WTC11 (cell line): Measurements from ENCODE around the gene RHOA. TPM values are rescaled to one million over a fixed set of nuclear protein-coding genes. Genes with fewer than 3 reads are reported as not detected.
"Not testable (repeated sequence)": the region's sequence is repeated elsewhere in the genome, so short reads cannot be mapped to it uniquely, and the experiment has no call there.

Experiments used
- ATAC-seq: fragments of 200-7000 bp; cut with Tn5 transposase; 2 replicates; pipeline ENCODE4 v1.10.0; 2021; ENCODE audit warnings: mild to moderate bottlenecking, moderate library complexity
- CTCF ChIA-PET: fragments of 300-600 bp; sonication (Branson Sonifier 250); formaldehyde crosslinking; loops from one replicate; lab custom pipeline; 2021; ENCODE audit warnings: antibody characterized with exemption; lab: Charles Lee
- POLR2A ChIA-PET: fragments of 350-600 bp; sonication (Branson Sonifier 250); formaldehyde crosslinking; loops from one replicate; lab custom pipeline; 2021; ENCODE audit warnings: antibody characterized with exemption; lab: Charles Lee
- DNase-seq: peaks from one replicate; pipeline ENCODE4 v3.0.0; 2021; ENCODE audit warnings: low spot score
- H3K27ac Mint-ChIP-seq: 2 replicates; pipeline ENCODE4 v1.8.0; 2021; ENCODE audit warnings: mixed read lengths
- H3K27me3 Mint-ChIP-seq: 2 replicates; pipeline ENCODE4 v1.8.0; 2021; ENCODE audit warnings: low read depth, mild to moderate bottlenecking, moderate library complexity, mixed read lengths
- H3K36me3 Mint-ChIP-seq: 2 replicates; pipeline ENCODE4 v1.8.0; 2021; ENCODE audit warnings: mixed read lengths
- H3K4me1 Mint-ChIP-seq: 2 replicates; pipeline ENCODE4 v1.8.0; 2022; ENCODE audit warnings: mixed read lengths
- H3K4me3 Mint-ChIP-seq: 2 replicates; pipeline ENCODE4 v1.8.0; 2021; ENCODE audit warnings: mild to moderate bottlenecking, moderate library complexity, mixed read lengths
- H3K9me3 Mint-ChIP-seq: 2 replicates; pipeline ENCODE4 v1.8.0; 2021; ENCODE audit warnings: mixed read lengths
- ETV6 ChIP-seq: sonication (generic); formaldehyde crosslinking; IDR thresholded peaks from 2 replicates; pipeline ENCODE4 v1.8.1; 2022; ENCODE audit warnings: mild to moderate bottlenecking, missing genetic modification reagents
- JAZF1 ChIP-seq: fragments of 250-450 bp; sonication (Bioruptor Pico); IDR thresholded peaks from 2 replicates; pipeline ENCODE4 v1.9.0; 2021; ENCODE audit warnings: moderate library complexity, mild to moderate bottlenecking, inconsistent platforms
- NFATC4 ChIP-seq: fragments of 250-450 bp; sonication (Bioruptor Pico); IDR thresholded peaks from 2 replicates; pipeline ENCODE4 v1.9.0; 2021; ENCODE audit warnings: mild to moderate bottlenecking
- RELA ChIP-seq: sonication (generic); formaldehyde crosslinking; IDR thresholded peaks from 2 replicates; pipeline ENCODE4 v1.8.1; 2022; ENCODE audit warnings: missing genetic modification reagents, mild to moderate bottlenecking, borderline replicate concordance
- SMAD4 ChIP-seq: sonication (generic); formaldehyde crosslinking; IDR thresholded peaks from 2 replicates; pipeline ENCODE4 v1.8.0; 2022; ENCODE audit warnings: mild to moderate bottlenecking, missing genetic modification reagents
- SP1 ChIP-seq: sonication (generic); formaldehyde crosslinking; conservative IDR thresholded peaks from 2 replicates; pipeline ENCODE4 v1.8.1; 2022; ENCODE audit warnings: missing genetic modification reagents
- TEAD4 ChIP-seq: sonication (generic); formaldehyde crosslinking; IDR thresholded peaks from 2 replicates; pipeline ENCODE4 v1.8.0; 2022; ENCODE audit warnings: mild to moderate bottlenecking, missing genetic modification reagents
- ZNF121 ChIP-seq: sonication (generic); formaldehyde crosslinking; IDR thresholded peaks from 2 replicates; pipeline ENCODE4 v1.8.0; 2023; ENCODE audit warnings: missing genetic modification reagents
- total RNA-seq: library from RNA; stranded (reverse); gene quantifications from 3 replicates; pipeline ENCODE4 v1.2.3, GENCODE V29; 2021
- TF ChIP-seq, protein P1 (sequence below): fragments of 250-450 bp; sonication (Bioruptor Pico); conservative IDR thresholded peaks from 2 replicates; pipeline ENCODE4 v1.9.0; 2021; ENCODE audit warnings: mild to moderate bottlenecking
- TF ChIP-seq, protein P2 (sequence below): sonication (generic); formaldehyde crosslinking; IDR thresholded peaks from 2 replicates; pipeline ENCODE4 v1.8.0; 2022; ENCODE audit warnings: missing genetic modification reagents
- TF ChIP-seq, protein P3 (sequence below): sonication (generic); formaldehyde crosslinking; IDR thresholded peaks from 2 replicates; pipeline ENCODE4 v1.8.1; 2023; ENCODE audit warnings: mild to moderate bottlenecking, missing genetic modification reagents, moderate library complexity
- TF ChIP-seq, protein P4 (sequence below): sonication (generic); formaldehyde crosslinking; IDR thresholded peaks from 2 replicates; pipeline ENCODE4 v1.8.1; 2023; ENCODE audit warnings: mild to moderate bottlenecking, missing genetic modification reagents, borderline replicate concordance
- TF ChIP-seq, protein P5 (sequence below): fragments of 250-450 bp; sonication (Bioruptor Pico); IDR thresholded peaks from 2 replicates; pipeline ENCODE4 v1.9.0; 2021; ENCODE audit warnings: mild to moderate bottlenecking
- TF ChIP-seq, protein P6 (sequence below): fragments of 250-450 bp; sonication (Bioruptor Pico); IDR thresholded peaks from 2 replicates; pipeline ENCODE4 v1.8.0; 2021; ENCODE audit warnings: mild to moderate bottlenecking

The RHOA gene
- total RNA-seq, 1 experiment from 2014 or later = 367 TPM

DNA sequence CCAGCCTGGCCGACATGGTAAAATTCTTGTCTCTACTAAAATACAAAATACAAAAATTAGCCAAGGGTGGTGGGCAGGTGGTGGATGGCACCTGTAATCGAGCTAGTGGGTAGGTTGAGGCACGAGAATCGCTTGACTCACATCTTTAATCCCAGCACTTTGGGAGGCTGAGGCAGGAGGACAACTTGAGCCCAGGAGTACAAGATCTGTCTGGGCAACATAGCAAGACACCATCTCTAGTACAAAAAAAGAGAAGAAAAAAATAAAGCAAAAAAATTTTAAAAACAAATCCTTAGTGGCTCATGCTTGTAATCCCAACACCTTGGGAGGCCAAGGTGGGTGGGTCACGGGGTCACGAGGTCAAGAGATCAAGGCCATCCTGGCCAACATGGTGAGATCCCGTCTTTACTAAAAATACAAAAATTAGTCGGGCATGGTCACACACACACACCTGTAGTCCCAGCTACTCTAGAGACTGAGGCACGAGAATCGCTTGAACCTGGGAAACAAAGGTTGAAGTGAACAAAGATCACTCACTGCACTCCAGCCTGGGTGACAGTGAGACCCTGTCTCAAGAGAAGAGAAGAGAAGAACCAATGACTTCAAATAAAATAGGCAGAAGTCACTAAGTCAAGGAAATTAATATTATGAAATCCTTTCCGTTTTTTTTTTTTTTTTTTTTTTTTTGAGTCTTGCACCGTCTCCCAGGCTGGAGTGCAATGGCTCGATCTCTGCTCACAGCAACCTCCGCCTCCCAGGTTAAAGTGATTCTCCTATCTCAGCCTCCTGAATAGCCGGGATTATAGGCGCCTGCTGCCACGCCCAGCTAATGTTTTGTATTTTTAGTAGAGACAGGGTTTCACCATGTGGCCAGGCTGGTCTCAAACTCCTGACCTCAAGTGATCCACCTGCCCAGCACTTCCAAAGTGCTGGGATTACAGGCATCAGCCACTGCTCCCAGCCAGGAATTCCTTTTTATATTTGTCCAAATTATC, 4.9 kb downstream of the RHOA start:
- Mint-ChIP-seq H3K36me3 (peaks cover 16% of the 10 kb centered on the region; the same call in 1 of the 2 replicates), H3K4me3 (no peak overlapping the region), H3K9me3 (no peaks in the 10 kb centered on the region), H3K4me1 (peaks cover 40% of the 10 kb centered on the region), H3K27ac (peak overlapping the region; percentile 18; the same call in 1 of the 2 replicates), H3K27me3 (no peaks in the 10 kb centered on the region)
- TF ChIP-seq, protein P1, sequence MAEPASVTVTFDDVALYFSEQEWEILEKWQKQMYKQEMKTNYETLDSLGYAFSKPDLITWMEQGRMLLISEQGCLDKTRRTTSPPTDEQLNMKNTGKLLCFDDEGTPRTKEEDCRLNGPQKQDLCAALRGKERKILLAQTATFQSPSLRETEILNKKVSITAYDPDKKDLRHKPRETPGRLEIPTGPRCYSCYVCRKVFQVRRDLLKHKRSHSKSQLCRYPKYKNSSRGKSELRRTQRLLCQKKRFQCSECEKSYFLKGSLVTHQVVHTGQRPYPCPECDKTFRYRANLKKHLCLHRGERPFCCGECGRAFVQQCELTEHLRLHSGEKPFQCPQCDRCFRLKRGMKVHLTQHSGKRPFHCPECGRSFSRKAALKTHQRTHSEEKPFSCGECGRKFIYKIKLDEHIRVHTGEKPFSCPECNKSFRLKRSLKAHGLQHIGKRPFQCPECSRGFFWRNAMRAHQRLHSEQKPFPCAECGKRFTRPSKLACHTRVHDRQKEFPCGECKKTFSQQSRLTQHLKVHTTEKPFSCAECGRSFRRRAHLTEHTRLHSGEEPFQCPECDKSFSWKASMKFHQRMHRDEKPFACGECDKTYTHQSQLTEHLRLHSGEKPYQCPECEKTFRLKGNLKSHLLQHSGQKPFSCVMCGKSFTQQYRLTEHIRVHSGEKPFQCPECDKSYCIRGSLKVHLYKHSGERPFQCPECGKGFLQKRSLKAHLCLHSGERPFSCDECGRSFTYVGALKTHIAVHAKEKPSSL (CRISPR knock-in tag) = no peak
- no peak for TF ChIP-seq SMAD4 (CRISPR knock-in tag)
- TF ChIP-seq JAZF1 (CRISPR knock-in tag) = no peak
- no peak for TF ChIP-seq RELA (CRISPR knock-in tag)
- no peak for TF ChIP-seq ETV6 (CRISPR knock-in tag)
- TF ChIP-seq, protein P2, sequence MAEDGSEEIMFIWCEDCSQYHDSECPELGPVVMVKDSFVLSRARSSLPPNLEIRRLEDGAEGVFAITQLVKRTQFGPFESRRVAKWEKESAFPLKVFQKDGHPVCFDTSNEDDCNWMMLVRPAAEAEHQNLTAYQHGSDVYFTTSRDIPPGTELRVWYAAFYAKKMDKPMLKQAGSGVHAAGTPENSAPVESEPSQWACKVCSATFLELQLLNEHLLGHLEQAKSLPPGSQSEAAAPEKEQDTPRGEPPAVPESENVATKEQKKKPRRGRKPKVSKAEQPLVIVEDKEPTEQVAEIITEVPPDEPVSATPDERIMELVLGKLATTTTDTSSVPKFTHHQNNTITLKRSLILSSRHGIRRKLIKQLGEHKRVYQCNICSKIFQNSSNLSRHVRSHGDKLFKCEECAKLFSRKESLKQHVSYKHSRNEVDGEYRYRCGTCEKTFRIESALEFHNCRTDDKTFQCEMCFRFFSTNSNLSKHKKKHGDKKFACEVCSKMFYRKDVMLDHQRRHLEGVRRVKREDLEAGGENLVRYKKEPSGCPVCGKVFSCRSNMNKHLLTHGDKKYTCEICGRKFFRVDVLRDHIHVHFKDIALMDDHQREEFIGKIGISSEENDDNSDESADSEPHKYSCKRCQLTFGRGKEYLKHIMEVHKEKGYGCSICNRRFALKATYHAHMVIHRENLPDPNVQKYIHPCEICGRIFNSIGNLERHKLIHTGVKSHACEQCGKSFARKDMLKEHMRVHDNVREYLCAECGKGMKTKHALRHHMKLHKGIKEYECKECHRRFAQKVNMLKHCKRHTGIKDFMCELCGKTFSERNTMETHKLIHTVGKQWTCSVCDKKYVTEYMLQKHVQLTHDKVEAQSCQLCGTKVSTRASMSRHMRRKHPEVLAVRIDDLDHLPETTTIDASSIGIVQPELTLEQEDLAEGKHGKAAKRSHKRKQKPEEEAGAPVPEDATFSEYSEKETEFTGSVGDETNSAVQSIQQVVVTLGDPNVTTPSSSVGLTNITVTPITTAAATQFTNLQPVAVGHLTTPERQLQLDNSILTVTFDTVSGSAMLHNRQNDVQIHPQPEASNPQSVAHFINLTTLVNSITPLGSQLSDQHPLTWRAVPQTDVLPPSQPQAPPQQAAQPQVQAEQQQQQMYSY (CRISPR knock-in tag) = no peak
- TF ChIP-seq ZNF121 (CRISPR knock-in tag) = peak; percentile 82; the same call in 1 of the 2 replicates
- TF ChIP-seq, protein P3, sequence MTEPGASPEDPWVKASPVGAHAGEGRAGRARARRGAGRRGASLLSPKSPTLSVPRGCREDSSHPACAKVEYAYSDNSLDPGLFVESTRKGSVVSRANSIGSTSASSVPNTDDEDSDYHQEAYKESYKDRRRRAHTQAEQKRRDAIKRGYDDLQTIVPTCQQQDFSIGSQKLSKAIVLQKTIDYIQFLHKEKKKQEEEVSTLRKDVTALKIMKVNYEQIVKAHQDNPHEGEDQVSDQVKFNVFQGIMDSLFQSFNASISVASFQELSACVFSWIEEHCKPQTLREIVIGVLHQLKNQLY (CRISPR knock-in tag) = no peak
- TF ChIP-seq NFATC4 (CRISPR knock-in tag) = no peak
- ChIA-PET CTCF (no interaction called here), POLR2A (no interaction called here)
- no peak for ATAC-seq
- DNase-seq = no peak

DNA sequence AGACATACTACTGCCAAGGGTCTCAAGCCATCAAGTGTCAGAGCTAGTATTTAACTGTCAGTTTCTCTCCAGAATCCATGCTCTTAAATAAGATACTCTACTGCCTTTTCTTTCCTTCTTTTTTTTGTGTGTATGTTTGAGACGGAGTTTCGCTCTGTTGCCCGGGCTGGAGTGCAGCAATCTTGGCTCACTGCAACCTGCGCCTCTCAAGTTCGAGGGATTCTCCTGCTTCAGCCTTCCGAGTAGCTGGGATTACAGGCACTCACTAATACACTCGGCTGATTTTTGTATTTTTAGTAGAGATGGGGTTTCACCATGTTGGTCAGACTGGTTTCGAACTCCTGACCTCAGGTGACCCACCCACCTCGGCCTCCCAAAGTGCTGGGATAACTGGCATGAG, 6.2 kb downstream of the RHOA start:
- peak overlapping the region; percentile 92 for H3K27ac Mint-ChIP-seq
- not testable (repeated sequence) for DNase-seq, H3K9me3 Mint-ChIP-seq, H3K27me3 Mint-ChIP-seq, ATAC-seq, H3K4me3 Mint-ChIP-seq
- peaks cover 20% of the 10 kb centered on the region; the same call in 1 of the 2 replicates for H3K36me3 Mint-ChIP-seq
- ChIA-PET CTCF (interaction anchor here (1.2 kb wide), 1 partner anchor 134 kb away, joined by 5 read pairs; no protein-coding TSS in a partner anchor), POLR2A (interaction anchor here (0.6 to 0.7 kb wide), 2 partner anchors 10 to 61 kb away, joined by 3 to 5 read pairs; no protein-coding TSS in a partner anchor)
- peaks cover 40% of the 10 kb centered on the region for H3K4me1 Mint-ChIP-seq

DNA sequence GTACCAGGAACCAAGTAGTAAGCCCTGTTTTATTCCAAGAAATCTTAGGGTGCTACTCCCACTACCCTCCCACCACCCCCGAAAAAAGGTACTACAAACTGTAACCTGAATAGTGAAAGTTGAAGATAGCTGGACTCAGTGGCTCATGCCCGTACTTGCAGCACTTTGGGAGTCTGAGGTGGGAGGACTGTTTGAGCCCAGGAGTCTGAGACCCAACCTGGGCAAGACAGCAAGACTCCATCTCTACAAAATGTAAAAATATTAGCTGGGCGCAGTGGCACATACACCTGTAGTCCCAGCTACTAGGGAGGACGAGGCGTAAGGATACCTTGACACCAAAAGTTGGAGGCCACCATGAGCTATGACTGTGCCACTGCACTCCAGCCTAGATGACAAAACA, 7.9 kb downstream of the RHOA start:
- H3K36me3 Mint-ChIP-seq = peaks cover 24% of the 10 kb centered on the region; the same call in 1 of the 2 replicates
- CTCF ChIA-PET = interaction anchor here (0.6 to 1.0 kb wide), 3 partner anchors 28 to 64 kb away, joined by 3 read pairs; no protein-coding TSS in a partner anchor
- no peaks in the 10 kb centered on the region for H3K27me3 Mint-ChIP-seq
- ATAC-seq = no peak
- TF ChIP-seq, protein P4, sequence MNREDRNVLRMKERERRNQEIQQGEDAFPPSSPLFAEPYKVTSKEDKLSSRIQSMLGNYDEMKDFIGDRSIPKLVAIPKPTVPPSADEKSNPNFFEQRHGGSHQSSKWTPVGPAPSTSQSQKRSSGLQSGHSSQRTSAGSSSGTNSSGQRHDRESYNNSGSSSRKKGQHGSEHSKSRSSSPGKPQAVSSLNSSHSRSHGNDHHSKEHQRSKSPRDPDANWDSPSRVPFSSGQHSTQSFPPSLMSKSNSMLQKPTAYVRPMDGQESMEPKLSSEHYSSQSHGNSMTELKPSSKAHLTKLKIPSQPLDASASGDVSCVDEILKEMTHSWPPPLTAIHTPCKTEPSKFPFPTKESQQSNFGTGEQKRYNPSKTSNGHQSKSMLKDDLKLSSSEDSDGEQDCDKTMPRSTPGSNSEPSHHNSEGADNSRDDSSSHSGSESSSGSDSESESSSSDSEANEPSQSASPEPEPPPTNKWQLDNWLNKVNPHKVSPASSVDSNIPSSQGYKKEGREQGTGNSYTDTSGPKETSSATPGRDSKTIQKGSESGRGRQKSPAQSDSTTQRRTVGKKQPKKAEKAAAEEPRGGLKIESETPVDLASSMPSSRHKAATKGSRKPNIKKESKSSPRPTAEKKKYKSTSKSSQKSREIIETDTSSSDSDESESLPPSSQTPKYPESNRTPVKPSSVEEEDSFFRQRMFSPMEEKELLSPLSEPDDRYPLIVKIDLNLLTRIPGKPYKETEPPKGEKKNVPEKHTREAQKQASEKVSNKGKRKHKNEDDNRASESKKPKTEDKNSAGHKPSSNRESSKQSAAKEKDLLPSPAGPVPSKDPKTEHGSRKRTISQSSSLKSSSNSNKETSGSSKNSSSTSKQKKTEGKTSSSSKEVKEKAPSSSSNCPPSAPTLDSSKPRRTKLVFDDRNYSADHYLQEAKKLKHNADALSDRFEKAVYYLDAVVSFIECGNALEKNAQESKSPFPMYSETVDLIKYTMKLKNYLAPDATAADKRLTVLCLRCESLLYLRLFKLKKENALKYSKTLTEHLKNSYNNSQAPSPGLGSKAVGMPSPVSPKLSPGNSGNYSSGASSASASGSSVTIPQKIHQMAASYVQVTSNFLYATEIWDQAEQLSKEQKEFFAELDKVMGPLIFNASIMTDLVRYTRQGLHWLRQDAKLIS (CRISPR knock-in tag) = no peak
- TF ChIP-seq, protein P5, sequence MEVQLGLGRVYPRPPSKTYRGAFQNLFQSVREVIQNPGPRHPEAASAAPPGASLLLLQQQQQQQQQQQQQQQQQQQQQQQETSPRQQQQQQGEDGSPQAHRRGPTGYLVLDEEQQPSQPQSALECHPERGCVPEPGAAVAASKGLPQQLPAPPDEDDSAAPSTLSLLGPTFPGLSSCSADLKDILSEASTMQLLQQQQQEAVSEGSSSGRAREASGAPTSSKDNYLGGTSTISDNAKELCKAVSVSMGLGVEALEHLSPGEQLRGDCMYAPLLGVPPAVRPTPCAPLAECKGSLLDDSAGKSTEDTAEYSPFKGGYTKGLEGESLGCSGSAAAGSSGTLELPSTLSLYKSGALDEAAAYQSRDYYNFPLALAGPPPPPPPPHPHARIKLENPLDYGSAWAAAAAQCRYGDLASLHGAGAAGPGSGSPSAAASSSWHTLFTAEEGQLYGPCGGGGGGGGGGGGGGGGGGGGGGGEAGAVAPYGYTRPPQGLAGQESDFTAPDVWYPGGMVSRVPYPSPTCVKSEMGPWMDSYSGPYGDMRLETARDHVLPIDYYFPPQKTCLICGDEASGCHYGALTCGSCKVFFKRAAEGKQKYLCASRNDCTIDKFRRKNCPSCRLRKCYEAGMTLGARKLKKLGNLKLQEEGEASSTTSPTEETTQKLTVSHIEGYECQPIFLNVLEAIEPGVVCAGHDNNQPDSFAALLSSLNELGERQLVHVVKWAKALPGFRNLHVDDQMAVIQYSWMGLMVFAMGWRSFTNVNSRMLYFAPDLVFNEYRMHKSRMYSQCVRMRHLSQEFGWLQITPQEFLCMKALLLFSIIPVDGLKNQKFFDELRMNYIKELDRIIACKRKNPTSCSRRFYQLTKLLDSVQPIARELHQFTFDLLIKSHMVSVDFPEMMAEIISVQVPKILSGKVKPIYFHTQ (CRISPR knock-in tag) = no peak
- TF ChIP-seq SP1 (no peak), ZNF121 (CRISPR knock-in tag) (peak; percentile 59; the same call in 1 of the 2 replicates), TEAD4 (CRISPR knock-in tag) (no peak)
- TF ChIP-seq, protein P6, sequence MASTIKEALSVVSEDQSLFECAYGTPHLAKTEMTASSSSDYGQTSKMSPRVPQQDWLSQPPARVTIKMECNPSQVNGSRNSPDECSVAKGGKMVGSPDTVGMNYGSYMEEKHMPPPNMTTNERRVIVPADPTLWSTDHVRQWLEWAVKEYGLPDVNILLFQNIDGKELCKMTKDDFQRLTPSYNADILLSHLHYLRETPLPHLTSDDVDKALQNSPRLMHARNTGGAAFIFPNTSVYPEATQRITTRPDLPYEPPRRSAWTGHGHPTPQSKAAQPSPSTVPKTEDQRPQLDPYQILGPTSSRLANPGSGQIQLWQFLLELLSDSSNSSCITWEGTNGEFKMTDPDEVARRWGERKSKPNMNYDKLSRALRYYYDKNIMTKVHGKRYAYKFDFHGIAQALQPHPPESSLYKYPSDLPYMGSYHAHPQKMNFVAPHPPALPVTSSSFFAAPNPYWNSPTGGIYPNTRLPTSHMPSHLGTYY (CRISPR knock-in tag) = no peak
- TF ChIP-seq, all 79 proteins: peak for 1
- H3K4me1 Mint-ChIP-seq = peaks cover 32% of the 10 kb centered on the region
- no peak overlapping the region for H3K27ac Mint-ChIP-seq
- H3K4me3 Mint-ChIP-seq = no peak overlapping the region
- POLR2A ChIA-PET = interaction anchor here (0.6 kb wide), 1 partner anchor 290 kb away, joined by 5 read pairs; no protein-coding TSS in a partner anchor
- no peak for DNase-seq
- no peaks in the 10 kb centered on the region for H3K9me3 Mint-ChIP-seq
